ENCODE data around the gene LINGO1.

Gene LINGO1

GRCh38 chr15:77598644-77599043 lies 34.1 kb downstream of the LINGO1 start:
- H3K27ac ChIP-seq, result no peak overlapping the region
- H3K9me3 ChIP-seq, result no peaks in the 10 kb centered on the region
- no peaks in the 10 kb centered on the region for H3K4me1 ChIP-seq
- no peak overlapping the region for H3K4me3 ChIP-seq
- H3K36me3 ChIP-seq, result no peaks in the 10 kb centered on the region
- no peak for DNase-seq
- H3K27me3 ChIP-seq, result no peaks in the 10 kb centered on the region
- intact Hi-C loops (cut with DNase I; ENCODE audit: low total_unique reads), result no loop called here
- no peak for TF ChIP-seq CTCF (IDR thresholded peaks at IDR 0.05)

GRCh38 chr15:77597804-77598453 lies 34.8 kb downstream of the LINGO1 start:
- intact Hi-C loops (cut with DNase I; ENCODE audit: low total_unique reads), result no loop called here
- Histone ChIP-seq H3K4me1 (no peaks in the 10 kb centered on the region), H3K27ac (no peak overlapping the region), H3K9me3 (no peaks in the 10 kb centered on the region), H3K4me3 (no peak overlapping the region), H3K27me3 (no peaks in the 10 kb centered on the region), H3K36me3 (no peaks in the 10 kb centered on the region)
- DNase-seq, result no peak
- TF ChIP-seq CTCF (IDR thresholded peaks at IDR 0.05), result no peak

GRCh38 chr15:77596821-77597803 lies 35.6 kb downstream of the LINGO1 start:
- no peaks in the 10 kb centered on the region for H3K4me1 ChIP-seq
- H3K9me3 ChIP-seq, result no peaks in the 10 kb centered on the region
- H3K27ac ChIP-seq, result no peak overlapping the region
- H3K4me3 ChIP-seq, result no peak overlapping the region
- no peaks in the 10 kb centered on the region for H3K36me3 ChIP-seq
- H3K27me3 ChIP-seq, result no peaks in the 10 kb centered on the region
- intact Hi-C loops (cut with DNase I; ENCODE audit: low total_unique reads), result no loop called here
- no peak for TF ChIP-seq CTCF (IDR thresholded peaks at IDR 0.05)
- no peak for DNase-seq

GRCh38 chr15:77595231-77595630 lies 37.5 kb downstream of the LINGO1 start:
- Histone ChIP-seq H3K9me3 (no peaks in the 10 kb centered on the region), H3K27ac (no peak overlapping the region), H3K36me3 (no peaks in the 10 kb centered on the region), H3K4me3 (no peak overlapping the region), H3K4me1 (no peaks in the 10 kb centered on the region), H3K27me3 (no peaks in the 10 kb centered on the region)
- no peak for TF ChIP-seq CTCF (IDR thresholded peaks at IDR 0.05)
- no peak for DNase-seq
- intact Hi-C loops (cut with DNase I; ENCODE audit: low total_unique reads), result no loop called here

- no peaks in the 10 kb centered on the region for H3K27me3 ChIP-seq
- no peaks in the 10 kb centered on the region for H3K9me3 ChIP-seq
- H3K4me3 ChIP-seq, result no peak overlapping the region
- intact Hi-C loops (cut with DNase I; ENCODE audit: low total_unique reads), result no loop called here
- no peak overlapping the region for H3K27ac ChIP-seq
- no peak for TF ChIP-seq CTCF (IDR thresholded peaks at IDR 0.05)
- H3K4me1 ChIP-seq, result no peaks in the 10 kb centered on the region
- no peaks in the 10 kb centered on the region for H3K36me3 ChIP-seq
- no peak for DNase-seq
Measured at GRCh38 chr15:77592758-77593157, 40.0 kb downstream of the LINGO1 start.
